Measurements from ENCODE around the gene ARL2. TPM values are rescaled to one million over a fixed set of nuclear protein-coding genes. Genes with fewer than 3 reads are reported as not detected.

The ARL2 gene
- total RNA-seq, 2 donors from 2014 or later = 67.6 to 75.5 TPM

- H3K27me3 ChIP-seq = no peaks in the 10 kb centered on the region
- peaks cover 22% of the 10 kb centered on the region for H3K4me1 ChIP-seq
- intact Hi-C loops (cut with DNase I) = no loop called here
- TF ChIP-seq CTCF (IDR thresholded peaks at IDR 0.05) (peak; percentile 73 to 93 (median 84)), POLR2A (IDR thresholded peaks at IDR 0.05) (peak; percentile 35 to 81 (median 74))
- ATAC-seq (peak; percentile 88), DNase-seq (peak; percentile 89 to 93 (median 92))
- WGBS, 2 donors = 7 to 13% methylated on average over 9 to 21 of the region's 22 CpGs
- H3K4me3 ChIP-seq = peak overlapping the region; percentile 64 to 66
- H3K9me3 ChIP-seq = no peaks in the 10 kb centered on the region
- H3K36me3 ChIP-seq (replicated peaks in 1 of 2; ENCODE audit: insufficient read depth in 1 of 2, low read depth in 2 of 2) = no peaks in the 10 kb centered on the region
- peak overlapping the region; percentile 95 to 98 (median 95) for H3K27ac ChIP-seq
Measured at GRCh38 chr11:65013130-65013887, 651 bp upstream of the ARL2 start.

GRCh38 chr11:65014726-65015227, 817 bp downstream of the ARL2 start:
- 31 to 32% methylated on average over 13 to 23 of the region's 23 CpGs for WGBS, 2 donors
- Histone ChIP-seq H3K4me1 (peaks cover 22% of the 10 kb centered on the region), H3K36me3 (replicated peaks in 1 of 2; ENCODE audit: insufficient read depth in 1 of 2, low read depth in 2 of 2) (peaks cover 0 to 2% of the 10 kb centered on the region in 2 donors), H3K4me3 (peak overlapping the region; percentile 64 to 66), H3K9me3 (no peaks in the 10 kb centered on the region), H3K27me3 (no peaks in the 10 kb centered on the region), H3K27ac (peak overlapping the region; percentile 95 to 98 (median 95))
- DNase-seq (peak in 1 of 4 donors; percentile 34), ATAC-seq (peak; percentile 2)
- intact Hi-C loops (cut with DNase I) = no loop called here
- no peak for TF ChIP-seq POLR2A (IDR thresholded peaks at IDR 0.05)
- TF ChIP-seq CTCF (IDR thresholded peaks at IDR 0.05) = no peak

GRCh38 chr11:65016705-65017104, 2.7 kb downstream of the ARL2 start:
- Histone ChIP-seq H3K9me3 (no peaks in the 10 kb centered on the region), H3K4me1 (peaks cover 22% of the 10 kb centered on the region), H3K36me3 (replicated peaks in 1 of 2; ENCODE audit: insufficient read depth in 1 of 2, low read depth in 2 of 2) (peaks cover 0 to 2% of the 10 kb centered on the region in 2 donors), H3K27ac (no peak overlapping the region), H3K4me3 (no peak overlapping the region), H3K27me3 (no peaks in the 10 kb centered on the region)
- intact Hi-C loops (cut with DNase I) = no loop called here
- WGBS, 2 donors = 86 to 91% methylated on average over 4 of the region's 4 CpGs
- ATAC-seq (no peak), DNase-seq (no peak)
- TF ChIP-seq POLR2A (IDR thresholded peaks at IDR 0.05) (no peak), CTCF (IDR thresholded peaks at IDR 0.05) (no peak)

GRCh38 chr11:65017937-65018336, 4.0 kb downstream of the ARL2 start:
- ATAC-seq = no peak
- 96 to 100% methylated on average over 6 of the region's 6 CpGs for WGBS, 2 donors
- no peak for DNase-seq
- H3K4me3 ChIP-seq = no peak overlapping the region
- H3K27ac ChIP-seq = no peak overlapping the region
- H3K9me3 ChIP-seq = no peaks in the 10 kb centered on the region
- intact Hi-C loops (cut with DNase I) = no loop called here
- no peak for TF ChIP-seq CTCF (IDR thresholded peaks at IDR 0.05)
- TF ChIP-seq POLR2A (IDR thresholded peaks at IDR 0.05) = no peak
- H3K4me1 ChIP-seq = peaks cover 18% of the 10 kb centered on the region
- H3K27me3 ChIP-seq = no peaks in the 10 kb centered on the region
- H3K36me3 ChIP-seq (replicated peaks in 1 of 2; ENCODE audit: insufficient read depth in 1 of 2, low read depth in 2 of 2) = peaks cover 0 to 2% of the 10 kb centered on the region in 2 donors
